ENCODE data around the gene BOLA3.

BOLA3 gene

GRCh38 chr2:74094291-74094690 lies 53.4 kb downstream of the BOLA3 start:
- H4K8ac ChIP-seq (ENCODE audit: low read depth, low read length) = no peak overlapping the region
- no peak overlapping the region for H3K23ac ChIP-seq (ENCODE audit: low read length)
- H2BK12ac ChIP-seq (ENCODE audit: low read length) = no peak overlapping the region
- no peak overlapping the region for H2BK120ac ChIP-seq (ENCODE audit: insufficient read depth, low read length, poor library complexity)
- H4K12ac ChIP-seq (ENCODE audit: low read depth, low read length) = no peak overlapping the region
- H3K79me2 ChIP-seq (ENCODE audit: control insufficient read depth, insufficient read depth, low read length, poor library complexity) = no peaks in the 10 kb centered on the region
- no CpG with 5 or more reads among the region's 7 CpGs for WGBS (ENCODE audit: extremely low coverage, insufficient coverage, insufficient read length)
- H2AFZ ChIP-seq (ENCODE audit: insufficient read depth, low read length, poor library complexity) = no peak overlapping the region
- H3K4me3 ChIP-seq (ENCODE audit: low read depth, low read length) = no peak overlapping the region
- no peaks in the 10 kb centered on the region for H3K27me3 ChIP-seq (ENCODE audit: insufficient read depth, low read length)
- no peaks in the 10 kb centered on the region for H3K9me3 ChIP-seq (ENCODE audit: insufficient read depth, low read depth, low read length)
- H3K36me3 ChIP-seq (ENCODE audit: control insufficient read depth in 1 of 2, insufficient read depth in 2 of 2, low read length in 2 of 2) = peaks cover 49 to 53% of the 10 kb centered on the region in 2 experiments
- H3K4me2 ChIP-seq (ENCODE audit: low read length) = no peak overlapping the region
- no peaks in the 10 kb centered on the region for H3K79me1 ChIP-seq (ENCODE audit: low read length)
- H3K4me1 ChIP-seq (ENCODE audit: control insufficient read depth in 1 of 2, insufficient read depth in 2 of 2, low read length in 2 of 2) = no peaks in the 10 kb centered on the region
- H3K18ac ChIP-seq (ENCODE audit: low read length) = no peak overlapping the region
- H4K91ac ChIP-seq (ENCODE audit: low read depth, low read length) = no peak overlapping the region
- H3K9ac ChIP-seq (ENCODE audit: low read length) = no peak overlapping the region
- no peak overlapping the region for H2BK5ac ChIP-seq (ENCODE audit: low read depth, low read length, poor library complexity)
- no peak overlapping the region for H3K4ac ChIP-seq (ENCODE audit: low read depth, low read length)
- no peak for DNase-seq
- H3K14ac ChIP-seq (ENCODE audit: low read length) = no peak overlapping the region
- H2AK5ac ChIP-seq (ENCODE audit: low read length) = no peak overlapping the region
- H3K27ac ChIP-seq (ENCODE audit: low read depth, low read length) = no peak overlapping the region

DNA sequence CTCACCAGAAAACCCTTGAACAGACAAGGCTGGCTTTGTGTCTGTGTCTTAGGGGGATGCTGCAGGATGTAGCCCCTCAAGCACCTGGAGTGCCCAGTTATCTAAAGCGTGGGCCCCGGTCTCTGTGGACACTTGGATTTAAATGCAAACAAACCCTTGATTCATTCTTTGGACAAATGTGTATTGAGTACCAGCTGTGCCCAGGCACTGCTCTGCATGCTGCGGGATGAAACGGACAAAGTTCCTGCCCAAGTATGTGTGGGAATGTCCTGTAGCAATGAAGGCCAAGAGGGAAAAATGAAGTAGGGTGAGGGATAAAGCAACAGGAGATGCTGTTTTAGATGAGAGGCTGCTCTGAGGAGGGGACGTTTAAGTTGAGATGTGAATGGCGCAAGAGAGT lies 53.9 kb downstream of the BOLA3 start:
- Histone ChIP-seq H3K79me2 (ENCODE audit: control insufficient read depth, insufficient read depth, low read length, poor library complexity) (no peaks in the 10 kb centered on the region), H3K18ac (ENCODE audit: low read length) (no peak overlapping the region), H4K91ac (ENCODE audit: low read depth, low read length) (no peak overlapping the region), H3K36me3 (ENCODE audit: control insufficient read depth in 1 of 2, insufficient read depth in 2 of 2, low read length in 2 of 2) (peaks cover 45 to 49% of the 10 kb centered on the region in 2 experiments), H3K9me3 (ENCODE audit: insufficient read depth, low read depth, low read length) (no peaks in the 10 kb centered on the region), H3K79me1 (ENCODE audit: low read length) (no peaks in the 10 kb centered on the region), H3K14ac (ENCODE audit: low read length) (no peak overlapping the region), H3K23ac (ENCODE audit: low read length) (no peak overlapping the region), H2AFZ (ENCODE audit: insufficient read depth, low read length, poor library complexity) (no peak overlapping the region), H2BK12ac (ENCODE audit: low read length) (no peak overlapping the region), H3K4ac (ENCODE audit: low read depth, low read length) (no peak overlapping the region), H3K4me1 (ENCODE audit: control insufficient read depth in 1 of 2, insufficient read depth in 2 of 2, low read length in 2 of 2) (no peaks in the 10 kb centered on the region), H3K27ac (ENCODE audit: low read depth, low read length) (no peak overlapping the region), H2AK5ac (ENCODE audit: low read length) (no peak overlapping the region), H2BK120ac (ENCODE audit: insufficient read depth, low read length, poor library complexity) (no peak overlapping the region), H4K8ac (ENCODE audit: low read depth, low read length) (no peak overlapping the region), H3K27me3 (ENCODE audit: insufficient read depth, low read length) (no peaks in the 10 kb centered on the region), H3K9ac (ENCODE audit: low read length) (no peak overlapping the region), H3K4me2 (ENCODE audit: low read length) (no peak overlapping the region), H3K4me3 (ENCODE audit: low read depth, low read length) (no peak overlapping the region), H4K12ac (ENCODE audit: low read depth, low read length) (no peak overlapping the region), H2BK5ac (ENCODE audit: low read depth, low read length, poor library complexity) (no peak overlapping the region)
- no CpG with 5 or more reads among the region's 6 CpGs for WGBS (ENCODE audit: extremely low coverage, insufficient coverage, insufficient read length)
- DNase-seq = no peak

DNA sequence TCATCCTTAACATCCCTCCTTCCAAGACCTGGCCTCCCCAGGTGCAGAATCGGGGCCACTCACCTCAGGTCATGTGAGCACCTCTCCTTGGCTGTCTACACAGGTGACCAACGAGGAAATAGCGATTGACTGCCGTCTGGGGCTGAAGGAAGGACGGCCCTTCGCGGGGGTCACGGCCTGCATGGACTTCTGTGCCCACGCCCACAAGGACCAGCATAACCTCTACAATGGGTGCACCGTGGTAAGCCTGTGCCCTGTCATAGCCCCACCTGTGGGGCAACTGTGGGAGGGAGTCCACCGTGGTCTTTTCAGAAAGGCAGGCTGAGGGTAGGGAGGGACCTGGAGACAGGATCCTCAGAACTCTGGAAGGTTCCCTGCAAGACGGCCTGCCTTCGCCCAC lies 54.3 kb downstream of the BOLA3 start:
- H3K23ac ChIP-seq (ENCODE audit: low read length) = no peak overlapping the region
- peaks cover 43 to 46% of the 10 kb centered on the region in 2 experiments for H3K36me3 ChIP-seq (ENCODE audit: control insufficient read depth in 1 of 2, insufficient read depth in 2 of 2, low read length in 2 of 2)
- no peak overlapping the region for H2AK5ac ChIP-seq (ENCODE audit: low read length)
- H3K4me2 ChIP-seq (ENCODE audit: low read length) = no peak overlapping the region
- WGBS (ENCODE audit: extremely low coverage, insufficient coverage, insufficient read length) = no CpG with 5 or more reads among the region's 13 CpGs
- no peak overlapping the region for H2AFZ ChIP-seq (ENCODE audit: insufficient read depth, low read length, poor library complexity)
- H4K8ac ChIP-seq (ENCODE audit: low read depth, low read length) = no peak overlapping the region
- H3K9ac ChIP-seq (ENCODE audit: low read length) = no peak overlapping the region
- H2BK12ac ChIP-seq (ENCODE audit: low read length) = no peak overlapping the region
- H3K79me1 ChIP-seq (ENCODE audit: low read length) = no peaks in the 10 kb centered on the region
- no peaks in the 10 kb centered on the region for H3K4me1 ChIP-seq (ENCODE audit: control insufficient read depth in 1 of 2, insufficient read depth in 2 of 2, low read length in 2 of 2)
- H3K18ac ChIP-seq (ENCODE audit: low read length) = no peak overlapping the region
- no peak overlapping the region for H3K27ac ChIP-seq (ENCODE audit: low read depth, low read length)
- H2BK120ac ChIP-seq (ENCODE audit: insufficient read depth, low read length, poor library complexity) = no peak overlapping the region
- no peaks in the 10 kb centered on the region for H3K27me3 ChIP-seq (ENCODE audit: insufficient read depth, low read length)
- no peak for DNase-seq
- H2BK5ac ChIP-seq (ENCODE audit: low read depth, low read length, poor library complexity) = no peak overlapping the region
- no peak overlapping the region for H4K12ac ChIP-seq (ENCODE audit: low read depth, low read length)
- no peaks in the 10 kb centered on the region for H3K79me2 ChIP-seq (ENCODE audit: control insufficient read depth, insufficient read depth, low read length, poor library complexity)
- no peak overlapping the region for H4K91ac ChIP-seq (ENCODE audit: low read depth, low read length)
- no peak overlapping the region for H3K14ac ChIP-seq (ENCODE audit: low read length)
- H3K4ac ChIP-seq (ENCODE audit: low read depth, low read length) = no peak overlapping the region
- no peak overlapping the region for H3K4me3 ChIP-seq (ENCODE audit: low read depth, low read length)
- no peaks in the 10 kb centered on the region for H3K9me3 ChIP-seq (ENCODE audit: insufficient read depth, low read depth, low read length)

GRCh38 chr2:74092275-74092674 lies 55.4 kb downstream of the BOLA3 start:
- Histone ChIP-seq H3K79me1 (ENCODE audit: low read length) (no peaks in the 10 kb centered on the region), H2BK120ac (ENCODE audit: insufficient read depth, low read length, poor library complexity) (no peak overlapping the region), H3K14ac (ENCODE audit: low read length) (no peak overlapping the region), H3K27me3 (ENCODE audit: insufficient read depth, low read length) (no peaks in the 10 kb centered on the region), H3K79me2 (ENCODE audit: control insufficient read depth, insufficient read depth, low read length, poor library complexity) (no peaks in the 10 kb centered on the region), H3K27ac (ENCODE audit: low read depth, low read length) (no peak overlapping the region), H3K4me2 (ENCODE audit: low read length) (no peak overlapping the region), H3K36me3 (ENCODE audit: control insufficient read depth in 1 of 2, insufficient read depth in 2 of 2, low read length in 2 of 2) (peaks cover 51 to 54% of the 10 kb centered on the region in 2 experiments), H3K9me3 (ENCODE audit: insufficient read depth, low read depth, low read length) (no peaks in the 10 kb centered on the region), H4K91ac (ENCODE audit: low read depth, low read length) (no peak overlapping the region), H4K12ac (ENCODE audit: low read depth, low read length) (no peak overlapping the region), H3K4me1 (ENCODE audit: control insufficient read depth in 1 of 2, insufficient read depth in 2 of 2, low read length in 2 of 2) (no peaks in the 10 kb centered on the region), H3K4me3 (ENCODE audit: low read depth, low read length) (no peak overlapping the region), H4K8ac (ENCODE audit: low read depth, low read length) (no peak overlapping the region), H2BK5ac (ENCODE audit: low read depth, low read length, poor library complexity) (no peak overlapping the region), H3K4ac (ENCODE audit: low read depth, low read length) (no peak overlapping the region), H3K23ac (ENCODE audit: low read length) (no peak overlapping the region), H3K18ac (ENCODE audit: low read length) (no peak overlapping the region), H3K9ac (ENCODE audit: low read length) (no peak overlapping the region), H2AK5ac (ENCODE audit: low read length) (no peak overlapping the region), H2AFZ (ENCODE audit: insufficient read depth, low read length, poor library complexity) (no peak overlapping the region), H2BK12ac (ENCODE audit: low read length) (no peak overlapping the region)
- DNase-seq = peak; percentile 68 to 70
- WGBS (ENCODE audit: extremely low coverage, insufficient coverage, insufficient read length) = no CpG with 5 or more reads among the region's 7 CpGs

Data from trophoblast cell (in vitro differentiated cells and primary cell).